Endothelial cell (in vitro differentiated cells): ENCODE data around the gene RSPRY1. TPM values are rescaled to one million over a fixed set of nuclear protein-coding genes. Genes with fewer than 3 reads are reported as not detected.
"Not testable (repeated sequence)": the region's sequence is repeated elsewhere in the genome, so short reads cannot be mapped to it uniquely, and the experiment has no call there.

Source experiments
- DNase-seq: peaks from one replicate; pipeline ENCODE4 v3.0.0; 2021; ENCODE audit warnings: low spot score
- H3K27ac Mint-ChIP-seq: one replicate; pipeline ENCODE4 v1.8.0; 2021; ENCODE audit warnings: mixed read lengths, inconsistent platforms; ENCODE audit not compliant: unreplicated experiment
- H3K27me3 Mint-ChIP-seq: one replicate; pipeline ENCODE4 v1.8.0; 2021; ENCODE audit warnings: mild to moderate bottlenecking, moderate library complexity, mixed read lengths, inconsistent platforms; ENCODE audit not compliant: unreplicated experiment
- H3K36me3 Mint-ChIP-seq: one replicate; pipeline ENCODE4 v1.8.0; 2021; ENCODE audit warnings: mild to moderate bottlenecking, low read depth, mixed read lengths, inconsistent platforms; ENCODE audit not compliant: unreplicated experiment
- H3K4me1 Mint-ChIP-seq: one replicate; pipeline ENCODE4 v1.8.0; 2021; ENCODE audit warnings: mild to moderate bottlenecking, mixed read lengths, inconsistent platforms; ENCODE audit not compliant: unreplicated experiment
- H3K4me3 Mint-ChIP-seq: one replicate; pipeline ENCODE4 v1.8.0; 2021; ENCODE audit warnings: mild to moderate bottlenecking, mixed read lengths, inconsistent platforms; ENCODE audit not compliant: unreplicated experiment
- H3K9me3 Mint-ChIP-seq: one replicate; pipeline ENCODE4 v1.8.0; 2021; ENCODE audit warnings: mixed read lengths, inconsistent platforms; ENCODE audit not compliant: unreplicated experiment
- CTCF ChIP-seq: fragments of 200-600 bp; sonication (generic); IDR thresholded peaks from one replicate; pipeline ENCODE4 v1.5.0; 2021; ENCODE audit warnings: antibody characterized with exemption; ENCODE audit not compliant: unreplicated experiment
- total RNA-seq: library from RNA; stranded (reverse); fragmentation: NEBNext Ultra II Directional; extraction: Animal tissue kit (Norgen Biotek cat#: 25700); gene quantifications from one replicate; pipeline ENCODE4 v1.2.1, GENCODE V29; 2021; ENCODE audit not compliant: unreplicated experiment

The RSPRY1 gene
- total RNA-seq, 1 donor from 2014 or later: 63.0 TPM

DNA sequence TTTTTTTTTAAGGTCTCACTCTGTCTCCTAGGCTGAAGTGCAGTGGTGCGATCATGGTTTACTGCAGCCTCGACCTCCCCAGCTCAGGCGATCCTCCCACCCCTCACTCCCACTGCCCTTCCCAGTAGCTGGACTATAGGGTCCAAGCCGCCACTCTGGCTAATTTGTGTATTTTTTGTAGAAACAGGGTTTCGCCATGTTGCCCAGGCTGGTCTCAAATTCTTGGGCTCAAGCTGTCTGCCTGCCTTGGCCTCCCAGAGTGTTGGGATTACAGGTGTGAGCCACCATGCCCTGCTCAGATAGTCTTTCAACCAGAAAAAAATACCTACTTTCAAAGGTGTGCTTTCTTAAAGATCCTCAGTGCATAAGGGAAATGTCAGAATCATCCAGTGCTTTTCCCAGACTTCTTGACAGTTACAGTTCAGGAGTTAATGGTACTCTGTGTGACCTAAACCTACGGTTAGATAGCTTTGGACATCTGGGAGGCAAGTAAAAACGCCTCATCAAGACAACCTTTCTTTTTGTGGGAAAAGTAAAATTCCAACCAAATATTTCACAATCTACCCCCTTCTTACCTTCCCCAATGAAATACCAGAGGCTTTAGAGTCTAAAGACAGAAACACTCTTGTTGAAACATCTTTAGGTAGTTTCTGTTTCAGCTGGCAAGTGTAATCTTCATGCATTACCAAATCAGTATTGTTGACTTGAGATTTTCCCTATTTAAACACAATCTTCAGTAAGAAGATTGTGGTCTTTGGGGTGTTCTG lies 6.8 kb downstream of the RSPRY1 start:
- Mint-ChIP-seq H3K27me3 (no peaks in the 10 kb centered on the region), H3K4me3 (no peak overlapping the region), H3K27ac (no peak overlapping the region), H3K36me3 (peaks cover 4% of the 10 kb centered on the region), H3K9me3 (no peaks in the 10 kb centered on the region), H3K4me1 (peaks cover 29% of the 10 kb centered on the region)
- no peak for DNase-seq
- no peak for TF ChIP-seq CTCF

DNA sequence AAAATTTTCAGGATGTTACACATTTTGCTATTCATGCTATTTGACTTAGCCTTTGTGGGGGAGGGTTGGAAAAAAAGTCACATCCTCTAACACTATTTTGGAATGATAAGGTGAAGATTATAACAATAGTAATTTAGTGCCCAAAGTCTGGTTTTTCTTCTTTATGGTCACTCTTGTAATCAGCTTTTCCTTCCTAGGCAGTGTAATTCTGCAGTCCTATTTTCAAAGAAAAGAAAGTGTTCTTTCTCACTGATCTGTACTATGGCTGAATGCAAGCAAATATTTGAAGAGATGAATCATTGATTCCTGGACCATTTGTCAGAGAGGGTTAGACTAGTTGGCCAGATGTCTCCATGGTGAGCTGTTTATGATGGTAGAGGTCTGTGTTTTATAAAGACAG lies 8.4 kb downstream of the RSPRY1 start:
- no peak for DNase-seq
- Mint-ChIP-seq H3K9me3 (no peaks in the 10 kb centered on the region), H3K27me3 (no peaks in the 10 kb centered on the region), H3K36me3 (peaks cover 4% of the 10 kb centered on the region), H3K27ac (no peak overlapping the region), H3K4me3 (no peak overlapping the region), H3K4me1 (peaks cover 21% of the 10 kb centered on the region)
- TF ChIP-seq CTCF: no peak

DNA sequence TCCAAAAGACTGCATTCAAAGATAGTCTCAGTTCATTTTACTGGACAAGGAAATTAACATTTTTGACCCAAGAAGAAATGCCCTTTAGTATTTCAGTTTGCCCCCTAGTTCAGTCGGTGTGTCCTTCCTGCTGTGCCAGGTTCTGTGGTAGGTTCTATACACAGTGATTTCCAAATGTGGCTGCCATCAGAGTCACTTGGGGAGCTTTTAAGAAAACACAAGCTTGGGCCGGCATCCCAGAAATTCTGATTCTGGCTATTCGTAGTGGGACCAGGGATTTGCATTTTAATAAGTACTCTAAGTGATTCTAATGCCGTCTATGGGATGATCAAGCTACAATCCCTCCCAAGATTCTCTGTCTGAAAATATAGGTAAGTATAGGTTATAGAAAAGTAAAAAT lies 10.2 kb downstream of the RSPRY1 start:
- H3K27ac Mint-ChIP-seq: peak overlapping the region; percentile 57
- DNase-seq: no peak
- H3K4me3 Mint-ChIP-seq: no peak overlapping the region
- H3K27me3 Mint-ChIP-seq: no peaks in the 10 kb centered on the region
- peaks cover 4% of the 10 kb centered on the region for H3K36me3 Mint-ChIP-seq
- TF ChIP-seq CTCF: no peak
- H3K9me3 Mint-ChIP-seq: no peaks in the 10 kb centered on the region
- peaks cover 14% of the 10 kb centered on the region for H3K4me1 Mint-ChIP-seq

DNA sequence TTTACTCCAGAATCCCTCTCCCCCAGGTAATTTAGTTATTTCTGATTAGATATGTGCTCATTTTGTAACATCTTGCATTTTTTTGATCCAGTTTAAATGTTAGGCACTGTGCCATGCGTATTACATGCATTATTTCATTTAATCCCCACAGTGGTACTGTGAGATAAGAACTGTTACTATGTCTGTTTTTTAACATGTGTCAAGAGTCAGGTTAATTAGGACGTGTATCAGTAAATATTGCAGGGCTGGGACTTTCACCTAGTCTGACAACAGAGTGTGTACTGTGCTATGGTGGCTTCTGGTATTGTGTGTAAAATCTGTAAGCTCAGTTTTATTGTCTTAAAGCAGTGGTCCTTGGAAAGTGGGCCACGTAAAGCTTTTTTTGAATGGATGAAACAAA lies 10.6 kb downstream of the RSPRY1 start:
- no peaks in the 10 kb centered on the region for H3K9me3 Mint-ChIP-seq
- no peak overlapping the region for H3K27ac Mint-ChIP-seq
- no peaks in the 10 kb centered on the region for H3K27me3 Mint-ChIP-seq
- no peak overlapping the region for H3K4me3 Mint-ChIP-seq
- H3K4me1 Mint-ChIP-seq: peaks cover 13% of the 10 kb centered on the region
- no peak for DNase-seq
- H3K36me3 Mint-ChIP-seq: peaks cover 4% of the 10 kb centered on the region
- TF ChIP-seq CTCF: no peak

DNA sequence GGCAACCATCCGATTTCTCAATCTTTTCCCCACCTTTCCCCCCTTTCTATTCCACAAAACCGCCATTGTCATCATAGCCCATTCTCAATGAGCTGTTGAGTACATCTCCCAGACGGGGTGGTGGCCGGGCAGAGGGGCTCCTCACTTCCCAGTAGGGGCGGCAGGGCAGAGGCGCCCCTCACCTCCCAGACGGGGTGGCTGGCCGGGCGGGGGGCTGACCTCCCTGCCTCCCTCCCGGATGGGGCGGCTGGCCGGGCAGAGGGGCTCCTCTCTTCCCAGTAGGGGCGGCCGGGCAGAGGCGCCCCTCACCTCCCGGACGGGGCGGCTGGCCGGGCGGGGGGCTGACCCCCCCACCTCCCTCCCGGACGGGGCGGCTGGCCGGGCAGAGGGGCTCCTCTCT lies 14.2 kb downstream of the RSPRY1 start:
- H3K27me3 Mint-ChIP-seq, H3K4me3 Mint-ChIP-seq, H3K9me3 Mint-ChIP-seq, H3K4me1 Mint-ChIP-seq, H3K36me3 Mint-ChIP-seq, H3K27ac Mint-ChIP-seq, DNase-seq: not testable (repeated sequence)

GRCh38 chr16:57200926-57201325 lies 14.8 kb downstream of the RSPRY1 start:
- H3K4me3 Mint-ChIP-seq, H3K27ac Mint-ChIP-seq, DNase-seq, H3K27me3 Mint-ChIP-seq, H3K36me3 Mint-ChIP-seq, H3K4me1 Mint-ChIP-seq, H3K9me3 Mint-ChIP-seq: not testable (repeated sequence)
